NCI-H774 (cell line): ENCODE data around the gene SLC48A1.
"Not testable (repeated sequence)": the region's sequence is repeated elsewhere in the genome, so short reads cannot be mapped to it uniquely, and the experiment has no call there.

ENCODE experiments used
- DNase-seq: peaks from one replicate; lab custom pipeline; 2025; lab: John Stamatoyannopoulos, UW

The SLC48A1 gene

DNA sequence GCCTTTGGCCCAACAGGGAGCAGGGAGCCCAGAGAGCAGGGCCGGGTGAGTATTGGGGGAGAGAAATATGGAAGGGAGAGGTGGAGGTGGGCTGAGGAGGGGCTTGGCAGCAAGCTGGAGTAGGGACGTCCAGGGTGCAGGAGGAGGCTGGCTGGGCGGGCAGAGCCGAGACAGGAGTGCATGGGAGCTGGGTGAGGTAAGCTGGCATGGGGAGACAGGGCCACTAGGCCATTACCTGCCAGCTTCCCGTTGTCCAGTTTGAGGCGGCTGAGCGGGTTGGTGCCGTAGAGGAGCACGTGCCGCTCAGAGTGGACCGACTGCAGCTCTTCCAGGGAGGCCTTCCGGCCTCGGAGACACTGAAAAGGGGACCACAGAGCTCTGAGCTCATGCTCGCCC lies 18.3 kb downstream of the SLC48A1 start:
- DNase-seq = no peak

DNA sequence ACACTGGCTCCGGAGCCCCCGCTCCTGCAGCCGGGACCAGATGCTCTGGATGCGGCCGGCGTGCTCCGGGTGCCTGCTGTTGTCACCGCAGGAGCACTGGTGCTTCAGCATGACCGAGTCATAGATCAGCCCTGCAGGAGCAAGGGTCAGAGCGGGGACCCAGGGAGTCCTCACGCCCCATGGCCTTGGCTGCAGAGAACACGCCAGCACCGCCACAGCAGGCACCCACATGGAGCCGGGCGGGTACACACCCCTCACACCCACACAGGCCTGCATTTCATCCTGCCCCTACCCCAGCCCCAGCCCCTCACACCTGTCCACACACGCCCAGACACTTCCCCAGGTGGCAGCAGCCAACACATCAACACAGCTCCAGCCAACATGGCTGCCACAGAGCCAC lies 18.8 kb downstream of the SLC48A1 start:
- DNase-seq = no peak

DNA sequence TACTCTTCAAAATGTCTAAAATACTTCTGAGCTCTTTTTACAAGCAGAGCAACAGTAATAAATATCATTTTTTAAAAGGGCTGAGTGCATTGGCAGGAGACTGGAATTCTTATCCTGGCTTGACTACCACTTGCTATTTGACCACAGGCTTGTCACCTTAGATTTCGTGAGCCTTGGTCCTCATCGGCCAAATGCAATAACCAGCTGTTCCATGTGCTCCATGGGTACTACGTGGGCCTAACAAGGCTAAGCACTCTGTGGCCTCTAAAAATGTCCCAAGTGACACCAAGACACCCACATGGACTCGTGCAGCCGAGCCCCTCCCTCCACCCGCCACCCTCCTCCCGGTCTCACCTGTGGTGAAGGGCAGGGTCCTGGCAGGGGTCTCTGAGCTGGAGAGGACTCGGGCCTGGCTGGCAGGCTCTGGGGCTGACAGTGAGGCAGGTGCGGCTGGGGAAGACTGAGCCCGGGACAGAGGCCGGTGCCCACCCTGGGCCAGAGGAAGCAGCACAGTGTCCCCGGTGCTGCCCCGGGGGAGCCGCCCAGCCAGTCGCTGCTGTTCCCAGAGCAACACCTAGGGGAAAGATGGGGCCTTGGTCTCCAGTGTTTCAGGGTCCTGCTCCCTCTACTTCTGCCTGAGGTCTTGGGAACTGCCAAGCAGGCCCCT lies 20.1 kb downstream of the SLC48A1 start:
- DNase-seq = no peak

DNA sequence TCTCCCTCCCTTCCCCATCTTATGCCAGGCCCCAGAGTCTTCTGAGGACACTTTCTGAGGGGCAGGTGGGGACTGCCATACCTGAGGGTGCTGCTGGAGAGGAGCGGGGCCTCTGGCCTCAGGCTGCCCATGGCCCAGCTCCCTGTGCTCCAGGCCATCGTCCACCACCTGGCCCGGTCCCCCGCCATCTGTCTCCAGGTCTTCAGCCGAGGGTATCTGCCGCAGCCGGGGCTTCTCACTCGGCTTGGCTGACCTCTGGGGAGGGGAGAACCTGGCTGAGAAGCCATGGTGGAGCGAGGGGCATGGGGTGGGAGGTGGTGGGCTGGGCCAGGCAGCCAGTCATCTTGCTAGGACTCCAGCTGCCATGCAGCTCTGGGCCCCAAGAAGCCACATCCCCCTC lies 21.6 kb downstream of the SLC48A1 start:
- DNase-seq = no peak

DNA sequence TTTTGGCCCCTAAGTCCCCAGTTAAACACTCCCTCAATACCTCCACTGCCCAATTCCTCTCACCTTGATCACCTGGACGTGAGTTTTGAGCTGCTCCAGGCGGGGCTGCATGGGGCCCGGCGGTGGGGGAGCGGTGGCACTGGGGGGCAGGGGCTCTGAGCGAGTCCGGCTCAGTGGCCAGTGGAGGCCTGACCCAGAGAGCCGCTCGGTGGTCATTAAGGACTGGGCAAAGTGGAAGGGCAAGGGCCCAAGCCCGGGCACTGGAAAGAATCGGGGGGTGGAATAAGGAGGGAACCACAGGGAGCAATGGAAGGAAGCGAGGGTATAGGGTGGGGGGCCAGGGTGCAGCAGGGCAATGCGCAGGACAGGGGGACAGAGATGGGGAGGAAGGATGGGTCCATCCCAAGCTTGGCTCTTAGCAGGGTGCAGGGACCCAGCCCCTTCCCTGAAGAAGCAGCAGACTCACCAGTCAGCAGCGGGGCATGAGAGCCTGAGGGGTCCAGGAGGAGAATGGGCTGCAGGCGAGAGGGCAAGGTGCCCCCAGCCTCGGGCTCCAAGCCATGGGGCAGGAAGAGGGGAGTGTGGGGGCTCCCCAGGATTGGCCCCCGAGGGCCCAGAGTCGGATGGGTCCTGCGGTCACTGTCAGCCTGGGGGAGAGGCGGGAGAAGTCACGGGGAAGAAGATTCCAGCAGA lies 22.2 kb downstream of the SLC48A1 start:
- DNase-seq = no peak

DNA sequence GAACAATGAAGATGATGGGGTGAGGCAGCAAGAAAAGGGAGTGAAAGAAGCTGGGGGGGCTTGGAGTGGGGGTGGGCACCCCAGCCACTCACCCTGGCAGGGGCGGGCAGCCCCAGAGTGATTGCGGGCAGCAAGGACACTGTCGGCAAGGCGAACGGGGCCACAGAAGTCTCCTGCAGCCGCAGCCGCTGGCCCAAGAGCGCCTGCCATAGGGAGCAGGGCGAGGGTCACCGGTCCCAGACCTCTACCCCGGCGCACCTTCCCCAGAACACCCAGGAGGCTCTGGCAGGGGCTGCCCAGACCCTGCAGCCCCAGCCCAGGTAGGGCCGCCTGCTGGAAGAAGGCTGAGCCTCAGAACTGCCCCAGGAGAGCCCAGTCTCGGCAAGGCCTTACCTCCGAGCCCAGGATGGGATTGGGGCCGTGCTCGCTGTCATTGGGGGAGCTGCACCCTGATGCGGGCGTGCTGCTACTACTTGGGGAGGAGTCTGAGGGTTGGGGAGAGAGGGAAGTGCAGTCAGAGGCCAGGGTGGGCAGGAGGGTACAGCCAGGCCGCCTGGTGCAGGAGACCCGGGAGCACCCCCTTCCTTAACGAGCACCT lies 22.9 kb downstream of the SLC48A1 start:
- DNase-seq = no peak

DNA sequence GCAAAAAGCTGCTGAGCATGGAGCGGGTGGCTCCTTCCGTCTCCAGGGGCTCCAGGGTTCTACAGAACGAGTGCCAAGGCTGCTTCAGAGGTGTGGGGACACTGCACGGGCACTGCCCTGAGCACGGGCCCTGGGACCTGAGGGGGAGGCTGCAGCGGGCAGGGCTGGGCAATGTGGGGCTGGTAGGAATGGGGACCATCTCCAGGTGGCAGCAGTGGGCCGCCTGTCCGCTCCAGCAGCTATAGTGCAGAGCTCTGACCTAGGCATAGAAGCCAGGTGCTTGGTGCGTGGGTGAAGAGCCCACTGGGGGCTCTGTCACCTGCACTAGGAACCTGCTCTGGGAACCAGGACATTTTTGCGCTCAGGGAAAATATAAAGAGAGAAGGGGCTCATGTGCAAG lies 24.4 kb downstream of the SLC48A1 start:
- no peak for DNase-seq

DNA sequence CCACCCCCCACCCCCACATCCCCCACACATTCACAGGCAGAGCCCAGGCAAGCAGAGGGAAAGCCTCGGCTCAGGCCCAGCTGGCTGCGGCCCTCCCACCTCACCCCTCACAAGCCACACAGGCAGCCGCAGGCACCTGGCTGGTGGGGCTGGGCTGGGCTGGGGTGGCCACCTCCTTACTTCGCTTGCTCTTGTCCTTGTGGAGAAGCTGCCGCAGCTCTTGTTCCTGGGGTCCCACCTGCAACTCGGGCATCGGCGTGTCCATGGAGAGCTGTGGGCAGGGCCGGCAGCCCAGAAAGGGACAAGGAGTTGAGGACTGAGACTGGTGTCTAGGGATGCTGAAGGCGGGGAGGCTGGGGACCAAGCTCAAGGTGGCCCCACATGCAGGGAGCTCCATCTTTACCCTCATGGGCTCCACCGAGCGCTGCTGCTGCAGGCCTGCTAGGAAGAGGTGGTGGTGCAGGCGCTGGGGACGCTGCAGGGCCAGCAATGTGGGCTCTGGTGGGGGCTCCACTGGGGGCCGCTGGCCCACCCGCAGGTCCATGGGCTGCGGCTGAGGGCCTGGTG lies 25.4 kb downstream of the SLC48A1 start:
- DNase-seq = no peak

DNA sequence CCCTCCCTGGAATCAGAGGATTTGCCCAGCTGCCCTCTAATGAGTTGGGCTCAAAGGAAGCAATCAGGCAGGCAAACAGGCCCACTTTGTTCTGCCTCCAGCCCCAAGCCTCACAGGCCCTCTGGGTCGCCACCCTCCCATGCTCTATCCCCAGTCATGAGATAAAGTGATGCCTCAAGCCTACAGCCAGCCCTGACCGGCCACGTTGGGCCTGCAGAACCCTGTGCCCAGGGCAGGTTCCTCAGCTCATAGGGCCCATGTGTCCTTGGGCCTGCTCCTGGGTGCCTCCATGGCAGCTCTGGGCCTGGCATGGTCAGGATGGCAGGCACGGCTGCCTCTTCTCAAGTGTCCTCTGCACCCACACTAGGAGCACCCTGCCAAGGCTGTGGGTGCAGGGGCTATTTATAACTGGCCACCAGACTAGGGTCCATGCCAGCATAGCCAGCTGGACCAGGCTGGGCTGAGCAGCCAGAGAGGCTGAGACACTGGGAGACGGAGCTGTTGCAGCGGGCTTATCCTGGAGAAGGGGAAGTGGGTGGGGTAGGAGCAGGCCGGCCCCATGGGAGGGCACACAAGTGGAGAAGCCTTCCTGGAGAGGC lies 26.4 kb downstream of the SLC48A1 start:
- no peak for DNase-seq

DNA sequence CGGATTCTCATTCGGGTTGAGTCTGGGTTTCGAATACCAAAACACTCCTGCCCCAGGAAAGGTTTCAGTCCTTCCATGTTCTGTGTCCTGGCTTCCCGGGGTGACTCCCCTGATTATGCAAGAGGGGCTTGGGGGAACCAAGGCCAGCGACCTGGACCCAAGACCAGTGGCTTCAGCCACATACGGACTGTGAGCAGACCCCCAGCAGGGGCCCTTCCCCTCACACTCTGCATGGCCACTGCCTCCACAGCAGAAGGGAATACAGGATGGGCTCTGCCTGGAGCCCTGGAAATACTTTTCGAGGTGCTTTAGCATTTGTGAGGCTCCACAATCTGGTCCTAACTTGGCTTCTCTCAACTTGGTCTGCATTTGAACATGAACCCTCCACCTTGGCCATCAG lies 27.5 kb downstream of the SLC48A1 start:
- DNase-seq = no peak

DNA sequence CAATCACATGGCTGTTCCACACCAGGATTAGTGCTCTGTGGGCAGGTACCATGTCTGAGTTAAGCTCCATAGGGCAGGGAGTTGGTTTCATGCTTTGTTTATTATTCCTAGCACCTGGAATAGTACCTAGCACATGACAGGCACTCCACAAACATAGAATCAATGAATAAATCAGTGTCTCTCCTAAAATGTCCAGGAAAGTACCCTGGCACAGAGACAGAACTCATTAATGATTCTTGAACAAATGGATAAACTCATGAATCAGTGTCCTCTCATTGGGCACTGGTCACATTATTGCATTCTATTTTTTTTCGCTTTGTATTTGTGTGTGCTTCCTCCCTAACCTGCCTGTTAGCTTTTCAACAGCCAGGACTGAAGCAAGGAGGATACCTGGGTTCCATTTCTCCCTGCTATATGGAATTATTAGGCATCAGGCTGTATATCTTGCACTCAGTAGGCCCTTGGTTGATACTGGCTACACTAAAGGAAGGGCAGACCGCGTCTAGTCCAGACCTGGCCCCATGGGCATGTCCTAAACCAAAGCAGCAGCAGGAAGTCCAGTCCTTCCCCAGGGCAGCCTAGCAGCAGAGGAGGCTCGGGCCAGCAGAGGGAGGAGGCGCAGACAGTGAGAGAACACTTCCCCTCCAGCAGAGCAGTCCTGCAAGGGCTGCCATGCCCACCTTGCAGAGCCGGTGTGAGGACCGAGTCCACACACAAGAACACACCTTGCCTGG lies 28.3 kb downstream of the SLC48A1 start:
- DNase-seq = no peak

DNA sequence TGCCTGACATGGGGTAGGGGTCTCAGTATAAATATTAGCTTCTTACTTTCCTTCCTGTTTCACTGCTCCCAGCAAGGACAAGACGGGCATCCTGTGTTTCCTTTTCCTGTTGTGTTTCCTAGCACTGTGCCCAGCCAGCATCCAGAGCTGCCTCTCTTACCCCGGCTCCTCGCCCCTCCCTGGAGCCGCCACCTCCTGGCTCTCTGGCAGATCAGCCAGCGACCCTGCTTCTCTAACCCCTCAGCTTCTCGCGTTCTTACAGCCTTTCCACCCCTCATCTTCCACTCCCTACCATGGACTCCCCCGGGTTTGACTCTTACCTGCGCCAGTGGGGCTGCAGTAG lies 28.8 kb downstream of the SLC48A1 start:
- no peak for DNase-seq

DNA sequence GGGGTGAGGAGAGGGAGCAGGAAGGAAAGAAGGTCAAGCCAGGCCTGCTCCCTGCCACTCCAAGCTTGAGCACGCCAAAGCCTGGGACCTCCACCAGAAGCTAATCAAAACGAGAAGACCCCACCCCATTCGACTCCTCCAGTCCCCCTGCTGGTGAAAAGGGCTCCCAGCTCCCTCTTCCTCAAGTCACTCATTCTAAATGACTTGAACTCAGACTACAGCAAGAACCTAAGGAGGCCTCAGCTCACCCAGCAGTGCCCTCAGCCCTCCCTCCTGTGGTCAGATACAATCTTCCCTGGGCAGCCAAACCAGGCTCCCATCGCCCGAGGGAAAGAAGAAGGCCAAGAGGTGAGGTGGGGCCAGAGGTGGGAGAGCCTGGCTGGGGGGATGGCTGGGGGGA lies 29.3 kb downstream of the SLC48A1 start:
- DNase-seq = no peak

DNA sequence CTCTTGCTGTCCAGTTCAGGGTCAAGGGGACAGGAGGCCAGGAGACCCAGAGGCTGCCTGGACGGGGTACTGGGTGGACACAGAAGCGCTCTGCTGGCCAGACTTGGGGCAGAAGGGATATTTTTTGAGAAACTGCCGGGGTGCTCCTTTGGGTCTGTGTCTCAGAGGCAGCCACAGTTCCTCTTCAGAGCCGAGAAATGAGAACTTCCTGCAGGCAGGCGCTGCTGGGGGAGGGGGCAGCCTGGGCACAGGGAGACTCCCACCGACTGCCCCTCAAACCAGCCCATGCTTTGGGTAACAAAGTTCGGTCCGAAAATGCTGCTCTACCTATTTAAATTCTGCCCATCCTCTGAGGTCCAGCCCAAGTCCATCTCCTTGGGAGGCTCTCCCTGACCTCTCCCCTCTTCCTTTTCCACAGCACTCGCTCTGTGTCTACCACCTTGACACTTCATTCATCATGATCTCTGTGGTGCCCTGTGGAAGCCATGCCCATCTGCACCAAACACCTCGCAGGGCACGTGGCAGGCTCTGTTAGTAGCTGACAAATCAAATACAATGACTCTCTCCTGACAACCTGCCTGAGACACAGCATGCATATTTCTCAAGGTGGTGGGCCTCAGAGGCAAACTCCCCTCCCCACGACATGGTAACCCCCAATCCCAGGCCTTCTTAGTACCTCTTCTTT lies 30.3 kb downstream of the SLC48A1 start:
- no peak for DNase-seq

DNA sequence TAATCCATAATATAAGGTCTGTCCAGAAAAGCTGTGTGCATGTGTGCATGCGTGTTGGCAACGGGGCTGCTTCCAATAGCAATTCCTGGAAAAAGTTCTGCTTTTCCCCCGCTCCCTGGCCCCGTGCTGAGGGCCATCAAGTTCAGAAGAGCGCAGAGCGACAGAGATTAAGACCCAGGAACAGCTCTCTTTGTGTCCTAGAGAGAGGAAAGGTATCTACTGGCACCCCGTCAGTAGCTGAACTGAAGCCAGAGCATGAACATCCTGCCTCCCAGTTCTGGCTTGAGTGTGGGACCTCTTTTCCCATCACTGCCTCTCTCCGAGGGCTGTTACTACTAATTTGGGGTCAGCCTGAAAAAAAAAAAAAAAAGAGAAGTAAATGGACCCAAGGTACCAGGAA lies 31.1 kb downstream of the SLC48A1 start:
- DNase-seq = no peak

DNA sequence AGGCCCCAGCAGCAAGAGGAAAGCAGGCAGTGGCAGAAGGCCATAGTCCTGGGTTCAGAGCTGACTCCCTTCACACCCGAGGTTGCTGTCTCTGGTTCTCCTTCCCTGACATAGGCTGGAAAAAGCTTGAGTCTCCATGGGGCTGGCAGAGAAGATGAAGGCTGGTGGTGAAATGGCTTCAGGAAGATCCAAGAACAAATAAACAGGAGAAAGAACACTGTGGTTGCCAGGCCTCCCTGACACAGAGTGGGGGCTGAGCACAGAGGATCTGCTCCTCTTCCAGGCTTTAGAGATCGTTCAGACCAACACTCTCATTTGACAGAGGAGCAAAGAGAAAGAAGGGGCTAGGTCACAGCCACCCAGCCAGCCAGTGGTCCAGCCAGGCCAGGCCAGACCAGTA lies 32.4 kb downstream of the SLC48A1 start:
- DNase-seq = no peak

DNA sequence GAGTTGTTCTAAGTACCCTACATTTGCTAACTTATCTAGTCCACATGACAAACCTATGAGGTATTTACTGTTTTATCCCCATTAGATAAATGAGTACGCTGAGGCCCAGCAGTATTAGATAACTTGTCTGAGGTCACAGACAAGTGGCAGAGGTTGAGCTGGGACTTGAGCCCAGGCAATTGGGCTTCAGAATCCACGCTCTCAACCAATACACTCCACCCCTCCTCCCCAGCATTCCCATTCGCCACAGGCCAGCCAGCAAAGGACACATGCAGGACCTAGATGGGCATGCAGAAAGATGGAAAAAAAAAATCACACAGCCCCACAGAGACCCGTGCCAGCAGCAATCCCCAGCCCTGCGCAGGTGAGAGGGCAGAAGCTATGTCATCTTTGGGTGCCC lies 34.3 kb downstream of the SLC48A1 start:
- DNase-seq = no peak

DNA sequence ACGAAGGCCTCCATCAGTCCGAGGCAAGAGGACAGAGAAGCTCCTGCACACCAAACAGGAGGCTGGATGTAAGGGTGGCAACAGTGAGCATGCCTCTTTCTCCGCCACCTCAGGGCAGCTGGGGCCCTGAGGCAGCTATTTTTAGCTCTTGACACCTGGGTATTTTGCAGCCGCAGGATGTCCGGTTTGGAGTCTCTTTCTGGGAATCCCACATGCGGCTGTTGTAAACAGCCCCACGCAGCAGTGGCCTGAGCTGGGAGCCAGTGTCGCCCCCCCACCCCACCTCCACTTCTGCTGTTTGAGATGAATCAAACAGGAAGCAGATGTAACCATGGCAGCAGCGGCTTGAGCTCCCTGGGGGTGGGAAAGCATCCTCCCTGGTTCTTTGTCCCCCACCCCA lies 35.0 kb downstream of the SLC48A1 start:
- no peak for DNase-seq

DNA sequence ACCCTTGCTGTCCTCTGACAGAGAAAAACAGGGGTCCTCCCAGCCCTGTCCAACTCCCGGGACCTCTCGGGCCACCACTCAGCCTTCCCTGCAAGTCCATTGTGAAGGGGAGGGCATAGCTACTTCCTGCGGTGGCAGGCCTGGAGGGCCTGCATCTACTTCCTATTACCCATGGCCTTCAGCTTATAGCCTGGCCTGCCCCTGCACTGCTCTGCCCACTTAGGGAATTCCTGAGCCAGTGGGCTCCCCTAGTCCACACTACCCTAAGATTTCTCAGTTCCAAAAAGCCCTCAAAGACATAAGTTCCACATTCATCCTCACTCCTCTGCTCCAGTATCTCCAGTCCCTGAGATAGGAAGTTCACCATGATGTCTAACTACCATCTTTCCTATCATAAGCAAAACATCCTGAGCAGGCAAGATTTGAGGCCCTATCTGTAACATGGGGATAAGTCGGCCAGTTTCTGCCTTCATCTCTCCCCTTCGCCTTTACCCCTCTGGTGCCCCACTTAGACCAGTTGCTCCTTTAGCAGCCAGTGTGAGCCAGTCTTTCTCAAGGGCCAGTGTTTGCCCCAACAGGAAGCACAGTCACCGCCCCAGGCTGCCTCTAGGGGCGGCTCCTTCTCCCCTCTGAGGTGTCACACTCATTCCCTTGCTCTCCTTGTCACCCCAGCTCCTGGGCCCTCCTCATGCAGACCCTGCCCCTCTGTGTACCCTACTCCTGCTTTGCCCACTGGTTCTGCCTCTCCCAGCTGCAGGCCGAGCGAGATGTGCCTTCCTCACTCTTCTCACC lies 35.7 kb downstream of the SLC48A1 start:
- DNase-seq = no peak

DNA sequence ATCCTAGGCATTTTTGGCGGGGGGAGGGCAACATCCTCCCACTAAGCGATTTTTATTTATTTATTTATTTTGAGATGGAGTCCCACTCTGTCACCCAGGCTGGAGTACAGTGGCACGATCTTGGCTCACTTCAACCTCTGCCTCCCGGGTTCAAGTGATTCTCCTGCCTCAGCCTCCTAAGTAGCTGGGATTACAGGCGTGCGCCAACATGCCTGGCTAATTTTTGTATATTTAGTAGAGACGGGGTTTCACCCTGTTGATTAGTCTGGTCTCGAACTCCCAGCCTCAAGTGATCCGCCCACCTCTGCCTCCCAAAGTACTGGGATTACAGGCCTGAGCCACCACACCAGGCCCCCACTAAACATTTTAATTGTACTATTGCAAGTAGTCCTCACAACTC lies 36.5 kb downstream of the SLC48A1 start:
- not testable (repeated sequence) for DNase-seq

DNA sequence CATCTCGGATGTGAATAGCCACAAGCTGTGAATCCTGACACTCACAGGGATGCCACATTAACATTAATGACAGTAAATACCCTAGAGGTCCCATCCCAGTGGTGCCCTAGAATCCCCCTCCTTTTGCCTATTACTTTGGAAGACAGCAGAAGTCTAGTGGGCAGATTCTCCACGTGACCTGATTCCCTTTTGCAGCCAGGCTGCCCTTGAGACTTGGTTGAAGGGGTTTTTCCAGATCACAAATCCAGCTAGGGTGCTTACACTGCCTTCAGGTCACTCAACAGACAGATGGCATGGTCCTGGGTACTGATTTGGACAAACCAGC lies 38.0 kb downstream of the SLC48A1 start:
- no peak for DNase-seq
